Heart left ventricle (tissue), 16 donors: Measurements from ENCODE around the gene TIGIT. TPM values are rescaled to one million over a fixed set of nuclear protein-coding genes. Genes with fewer than 3 reads are reported as not detected.
A peak's percentile ranks its signal among the peaks of the same experiment; 100 is the strongest.

Source experiments
- ATAC-seq, 4 donors: fragments of 200-7000 bp; cut with Tn5 transposase; one replicate each; pipeline ENCODE4 v1.9.1; 2020 to 2022; ENCODE audit warnings: moderate library complexity in 4 of 4, mild to moderate bottlenecking in 3 of 4, moderate number of reproducible peaks in 1 of 4
- DNase-seq, 5 donors: peaks; one replicate each; pipeline ENCODE4 v3.0.0-alpha.2; 2020
- H3K27ac ChIP-seq, 12 donors: fragments of 200-600 bp; sonication (generic) in 4 of 12; one replicate each; pipeline versions ENCODE4 v1.5.0 to v1.8.0; 2016 to 2022; ENCODE audit warnings: mild to moderate bottlenecking in 2 of 12
- H3K27me3 ChIP-seq, 9 donors: fragments of 200-600 bp; sonication (generic) in 2 of 9; one replicate each; pipeline versions ENCODE4 v1.5.1 to v1.8.0; 2016 to 2022; ENCODE audit warnings: mild to moderate bottlenecking in 3 of 9
- H3K36me3 ChIP-seq, 9 donors: fragments of 200-600 bp; sonication (generic) in 2 of 9; one replicate each; pipeline versions ENCODE4 v1.5.0 to v1.8.0; 2018 to 2022; ENCODE audit warnings: mild to moderate bottlenecking in 2 of 9
- H3K4me1 ChIP-seq, 12 donors: fragments of 200-600 bp; sonication (generic) in 4 of 12; one replicate each; pipeline versions ENCODE4 v1.5.0 to v1.8.0; 2016 to 2022; ENCODE audit warnings: mild to moderate bottlenecking in 3 of 12
- H3K4me3 ChIP-seq, 12 donors: fragments of 200-600 bp; sonication (generic) in 4 of 12; one replicate each; pipeline versions ENCODE4 v1.5.0 to v1.8.0; 2017 to 2022; ENCODE audit warnings: mild to moderate bottlenecking in 9 of 12, moderate library complexity in 4 of 12
- H3K9me3 ChIP-seq, 12 donors: fragments of 200-600 bp; sonication (generic) in 4 of 12; one replicate each; pipeline versions ENCODE4 v1.5.0 to v1.8.0; 2016 to 2022; ENCODE audit warnings: mild to moderate bottlenecking in 1 of 12
- CTCF ChIP-seq, 12 donors: fragments of 200-600 bp; sonication (generic) in 4 of 12; IDR thresholded peaks; one replicate each; pipeline versions ENCODE4 v1.5.0 to v1.8.0; 2018 to 2022; ENCODE audit warnings: antibody characterized with exemption in 12 of 12, mild to moderate bottlenecking in 5 of 12
- POLR2A ChIP-seq, 2 donors: fragments of 450-650 bp; IDR thresholded peaks; one replicate each; pipeline ENCODE4 v1.6.1; 2017; ENCODE audit warnings: antibody characterized with exemption in 2 of 2, mild to moderate bottlenecking in 2 of 2, moderate library complexity in 2 of 2
- WGBS, 4 donors: extraction: QIAGEN DNeasy Blood & Tissue Kit in 2 of 4; methylation state at CpG; one replicate each; pipeline versions ENCODE4 v1.1.5 to v1.1.7; 2013 to 2018; 5-methylcytosine and 5-hydroxymethylcytosine counted together
- intact Hi-C, 10 donors: fragments of 100-400 bp; cut with DNase I; formaldehyde crosslinking; loops; one replicate each; pipeline versions ENCODE4 v1.11.1 to v1.14.2; 2022
- polyA plus RNA-seq, 2 donors: library from polyadenylated mRNA; stranded (reverse); fragments of 200-250 nt; gene quantifications; one replicate each; pipeline ENCODE4 v1.2.3, GENCODE V29; 2013
- total RNA-seq, 9 donors: library from RNA; depleted of rRNA in 2 of 9; stranded (reverse); fragments of >200 nt in 2 of 9; fragmentation: NEBNext Ultra II Directional in 3 of 9; extraction: Animal tissue kit (Norgen Biotek cat#: 25700) in 3 of 9; gene quantifications; one replicate each; pipeline versions ENCODE4 v1.1.0 to v1.2.4, GENCODE V29; 2016 to 2023
- donor health status: ischemic (EF 13 %, LVEDD 7.1; RV severe dilation, severe dysfunction).
- donor health status: healthy with polysubstance abuse.
- donor health status: DM: no; HTN: yes; CAD: no.
- donor health status: DM: no; HTN: no; CAD: no.
- donor health status: ischemic (EF 25% LVEDD 6.9; RV normal size, moderate dysfunction).
- donor health status: ischemic (EF 25% LVEDD 5.7; RV mildly dilated, moderate dysfunction).
- donor health status: healthy.
- donor health status: DM: yes; HTN: yes; CAD: no.
- donor health status: ischemic (EF 35%, LVEDD 5.7; RV mildly dilated, moderate dysfunction).
- donor health status: nonischemic (EF 11% LVEDD 7.7; RV severe dilation, severe dysfunction).
- donor health status: DM: yes; HTN: yes; CAD: no.
- donor health status: PGD.
- donor health status: ischemic (EF 29% LVEDD 5.4; RV normal size, mild dysfunction).
- donor health status: nonischemic (EF 23%, LVEDD 6.1; RV moderate dilation, normal function).

The TIGIT gene
- total and polyA plus RNA-seq, 11 donors, result 0.04 to 3.8 (median 0.44) TPM; not detected in 7

GRCh38 chr3:114333180-114333922, 39.5 kb downstream of the TIGIT start:
- TF ChIP-seq POLR2A (IDR thresholded peaks at IDR 0.05) (no peak), CTCF (IDR thresholded peaks at IDR 0.05) (no peak)
- 56 to 71% (median 67%) methylated on average over 4 of the region's 4 CpGs for WGBS, 4 donors
- intact Hi-C loops, result loop anchor here in 3 of 10 donors (10.0 kb wide), 1 partner anchor 179 kb away; no protein-coding TSS in a partner anchor
- Histone ChIP-seq H3K36me3 (peaks cover 0 to 39% (median 11%) of the 10 kb centered on the region in 9 donors), H3K4me3 (no peak overlapping the region), H3K27me3 (no peaks in the 10 kb centered on the region), H3K4me1 (peaks cover 0 to 25% (median 7%) of the 10 kb centered on the region in 12 donors), H3K9me3 (peaks cover 0 to 6% (median 0%) of the 10 kb centered on the region in 12 donors), H3K27ac (peak overlapping the region in 1 of 12 donors; percentile 17)
- ATAC-seq (no peak), DNase-seq (no peak)

GRCh38 chr3:114333923-114334240, 40.1 kb downstream of the TIGIT start:
- Histone ChIP-seq H3K4me3 (no peak overlapping the region), H3K36me3 (peaks cover 0 to 42% (median 14%) of the 10 kb centered on the region in 9 donors), H3K9me3 (peaks cover 0 to 6% (median 0%) of the 10 kb centered on the region in 12 donors), H3K4me1 (peaks cover 0 to 23% (median 7%) of the 10 kb centered on the region in 12 donors), H3K27ac (peak overlapping the region in 1 of 12 donors; percentile 17), H3K27me3 (no peaks in the 10 kb centered on the region)
- TF ChIP-seq POLR2A (IDR thresholded peaks at IDR 0.05), result no peak
- no peak for TF ChIP-seq CTCF (IDR thresholded peaks at IDR 0.05)
- ATAC-seq (no peak), DNase-seq (no peak)
- 94 to 98% (median 97%) methylated on average over 2 of the region's 2 CpGs for WGBS, 4 donors
- intact Hi-C loops, result loop anchor here in 3 of 10 donors (10.0 kb wide), 1 partner anchor 179 kb away; no protein-coding TSS in a partner anchor

GRCh38 chr3:114336122-114336697, 42.4 kb downstream of the TIGIT start:
- no peak for DNase-seq
- intact Hi-C loops, result loop anchor here in 3 of 10 donors (10.0 kb wide), 1 partner anchor 181 kb away; no protein-coding TSS in a partner anchor
- Histone ChIP-seq H3K27me3 (no peaks in the 10 kb centered on the region), H3K9me3 (peaks cover 0 to 6% (median 0%) of the 10 kb centered on the region in 12 donors), H3K4me3 (no peak overlapping the region), H3K4me1 (peaks cover 0 to 27% (median 7%) of the 10 kb centered on the region in 12 donors), H3K27ac (no peak overlapping the region), H3K36me3 (peaks cover 0 to 50% (median 16%) of the 10 kb centered on the region in 9 donors)
- TF ChIP-seq POLR2A (IDR thresholded peaks at IDR 0.05) (no peak), CTCF (IDR thresholded peaks at IDR 0.05) (peak; percentile 27 to 57 (median 39))
- no peak for ATAC-seq
- 54 to 77% (median 62%) methylated on average over 1 of the region's 1 CpG for WGBS, 4 donors

GRCh38 chr3:114336857-114337256, 43.0 kb downstream of the TIGIT start:
- no peak for ATAC-seq
- no peak overlapping the region for H3K27ac ChIP-seq
- H3K4me1 ChIP-seq, result peaks cover 0 to 27% (median 7%) of the 10 kb centered on the region in 12 donors
- no peak for DNase-seq
- peaks cover 0 to 51% (median 14%) of the 10 kb centered on the region in 9 donors for H3K36me3 ChIP-seq
- H3K9me3 ChIP-seq, result peaks cover 0 to 6% (median 0%) of the 10 kb centered on the region in 12 donors
- WGBS, 4 donors, result 90 to 97% (median 95%) methylated on average over 3 of the region's 3 CpGs
- H3K27me3 ChIP-seq, result no peaks in the 10 kb centered on the region
- TF ChIP-seq POLR2A (IDR thresholded peaks at IDR 0.05) (no peak), CTCF (IDR thresholded peaks at IDR 0.05) (no peak)
- intact Hi-C loops, result loop anchor here in 3 of 10 donors (10.0 kb wide), 1 partner anchor 182 kb away; no protein-coding TSS in a partner anchor
- H3K4me3 ChIP-seq, result no peak overlapping the region
